RPMI8226 (cell line): Measurements from ENCODE around the gene RPS25.
A peak's percentile ranks its signal among the peaks of the same experiment; 100 is the strongest.
"Not testable (repeated sequence)": the region's sequence is repeated elsewhere in the genome, so short reads cannot be mapped to it uniquely, and the experiment has no call there.

Experiments
- DNase-seq: peaks from one replicate; pipeline ENCODE4 v3.0.0-alpha.2; 2015

RPS25 gene

GRCh38 chr11:119038884-119039283 lies 20.7 kb upstream of the RPS25 start:
- DNase-seq, result no peak

- no peak for DNase-seq
These were observed 16.7 kb upstream of the RPS25 start for GRCh38 chr11:119034813-119035212.

- not testable (repeated sequence) for DNase-seq
These were observed 15.3 kb upstream of the RPS25 start for GRCh38 chr11:119033421-119033820.

GRCh38 chr11:119031912-119032280 lies 13.8 kb upstream of the RPS25 start:
- no peak for DNase-seq

GRCh38 chr11:119030329-119031047 lies 12.3 kb upstream of the RPS25 start, which contains the start of gene SLC37A4:
TSS of gene SLC37A4 (minus strand) at chr11:119030877.
- DNase-seq, result peak; percentile 100

GRCh38 chr11:119030029-119030328 lies 11.8 kb upstream of the RPS25 start:
- peak; percentile 17 for DNase-seq

GRCh38 chr11:119029340-119030028 lies 11.3 kb upstream of the RPS25 start:
- DNase-seq, result peak; percentile 92

- DNase-seq, result no peak
These were observed 10.9 kb upstream of the RPS25 start for GRCh38 chr11:119029069-119029339.

GRCh38 chr11:119028346-119029068 lies 10.4 kb upstream of the RPS25 start:
- no peak for DNase-seq

GRCh38 chr11:119027561-119028345 lies 9.6 kb upstream of the RPS25 start:
- no peak for DNase-seq

GRCh38 chr11:119026970-119027369 lies 8.8 kb upstream of the RPS25 start:
- DNase-seq, result no peak

GRCh38 chr11:119025978-119026766 lies 8.0 kb upstream of the RPS25 start:
- DNase-seq, result no peak

GRCh38 chr11:119025541-119025940 lies 7.4 kb upstream of the RPS25 start:
- DNase-seq, result no peak

- no peak for DNase-seq
These were observed 6.9 kb upstream of the RPS25 start for GRCh38 chr11:119025099-119025473.

- DNase-seq, result no peak
These were observed 6.4 kb upstream of the RPS25 start for GRCh38 chr11:119024430-119025098.

GRCh38 chr11:119023741-119024140 lies 5.6 kb upstream of the RPS25 start:
- no peak for DNase-seq

GRCh38 chr11:119021631-119022030 lies 3.5 kb upstream of the RPS25 start:
- no peak for DNase-seq

- DNase-seq, result no peak
These were observed 1.9 kb upstream of the RPS25 start for GRCh38 chr11:119019996-119020395.

GRCh38 chr11:119017377-119017776 lies 766 bp downstream of the RPS25 start:
- not testable (repeated sequence) for DNase-seq

- no peak for DNase-seq
These were observed 1.7 kb downstream of the RPS25 start for GRCh38 chr11:119016216-119017009.

- no peak for DNase-seq
These were observed 3.0 kb downstream of the RPS25 start for GRCh38 chr11:119015054-119015611.
